NK-92 (cell line): Measurements from ENCODE around the gene GPC4.

Source experiments
- DNase-seq: peaks from one replicate; lab custom pipeline; 2025; ENCODE audit not compliant: unreplicated experiment; lab: John Stamatoyannopoulos, UW

GPC4 gene

DNA sequence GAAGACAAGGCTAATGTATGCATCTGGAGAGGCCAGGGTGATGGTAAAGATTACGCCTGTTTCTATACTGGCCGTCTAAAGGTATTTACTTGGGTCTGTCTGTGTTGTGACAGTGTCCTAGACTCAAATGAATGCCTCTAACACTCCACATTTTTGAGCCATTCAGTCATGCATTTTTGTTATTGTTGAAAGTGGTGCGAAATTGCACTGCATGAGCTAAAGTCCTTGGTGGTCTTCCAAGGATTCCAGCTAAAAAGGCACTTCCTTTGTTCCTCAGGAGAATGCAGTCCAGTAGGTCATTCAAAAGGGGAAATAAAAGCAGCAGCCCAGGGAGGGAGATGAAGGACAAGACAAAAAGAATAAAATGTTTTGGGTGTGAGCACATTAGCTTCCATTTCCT is 3.0 kb downstream of the GPC4 start:
- DNase-seq, result no peak

GRCh38 chrX:133410550-133410949 is 4.7 kb downstream of the GPC4 start:
- DNase-seq, result no peak

DNA sequence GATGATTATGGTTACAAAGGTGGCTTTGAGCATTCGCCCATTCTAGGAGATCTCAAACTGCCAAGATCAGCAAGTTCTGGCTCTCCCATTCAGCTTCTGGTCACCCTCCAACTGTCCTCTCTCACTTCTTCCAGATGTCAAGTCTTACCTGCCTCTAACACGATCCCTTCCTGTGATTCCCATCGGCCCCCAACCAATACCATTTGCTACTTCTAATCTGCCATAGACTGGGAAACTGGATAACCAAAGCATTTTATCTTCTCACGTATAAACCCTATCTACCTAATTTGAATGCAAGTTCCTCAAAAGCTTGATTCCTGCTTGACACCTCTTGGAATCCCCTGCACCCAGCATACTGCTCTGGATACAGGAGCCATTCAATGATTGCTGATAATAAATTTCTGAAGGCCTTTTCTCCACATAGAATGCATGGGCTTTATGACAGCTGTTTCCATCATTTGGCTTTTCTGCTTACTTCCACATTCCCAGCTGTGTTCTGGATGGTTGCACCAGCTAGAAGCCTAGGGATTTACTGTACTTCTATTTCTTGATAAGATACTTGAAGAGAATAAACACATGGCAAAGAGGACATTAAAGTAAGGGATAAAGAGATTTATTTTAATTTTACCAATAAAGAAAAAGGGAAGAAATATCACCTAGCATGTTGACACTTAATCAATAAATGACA is 9.6 kb downstream of the GPC4 start:
- DNase-seq, result no peak

- no peak for DNase-seq
Measured at GRCh38 chrX:133403984-133404383, 11.3 kb downstream of the GPC4 start.

GRCh38 chrX:133402830-133403625 is 12.3 kb downstream of the GPC4 start:
- no peak for DNase-seq

- DNase-seq, result no peak
Measured at GRCh38 chrX:133402042-133402453, 13.2 kb downstream of the GPC4 start.

DNA sequence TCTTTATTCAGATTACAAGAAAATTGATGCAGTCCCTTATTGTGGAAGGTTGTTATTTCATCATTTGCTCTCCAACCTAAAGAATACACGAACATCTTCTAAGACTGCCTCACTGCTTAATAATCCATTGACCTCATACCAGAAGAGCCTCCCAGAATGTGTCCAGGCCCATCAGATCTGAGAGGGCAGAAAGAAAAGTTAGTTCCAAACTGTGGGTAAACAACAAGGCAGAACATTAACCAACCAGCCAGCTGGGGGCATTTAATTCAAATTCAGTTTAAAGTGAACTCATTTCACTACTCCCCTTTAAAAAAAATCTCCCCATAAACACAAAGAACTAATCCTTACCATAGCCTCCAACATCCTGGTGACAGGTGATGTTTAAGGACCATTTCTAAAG is 13.8 kb downstream of the GPC4 start:
- DNase-seq, result no peak

GRCh38 chrX:133399411-133399810 is 15.9 kb downstream of the GPC4 start:
- no peak for DNase-seq

DNA sequence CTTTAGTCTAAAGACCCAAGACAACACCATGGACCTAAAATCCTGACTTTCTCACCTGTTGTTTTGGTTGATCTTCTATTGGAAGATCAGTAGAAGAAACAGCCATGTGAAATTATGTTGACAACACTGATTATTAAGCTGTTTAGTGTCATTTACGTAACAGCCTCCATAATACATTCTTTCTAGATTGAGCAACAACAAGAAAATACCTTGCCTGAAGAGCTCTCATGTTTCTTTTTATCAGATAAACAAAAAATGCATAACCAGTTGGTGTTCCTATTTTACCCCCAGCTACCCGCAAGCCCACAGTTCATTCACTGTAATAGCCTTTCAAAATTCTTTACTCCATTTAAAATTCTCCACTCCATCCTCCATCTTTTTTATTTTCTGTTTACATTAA is 20.5 kb downstream of the GPC4 start:
- no peak for DNase-seq

DNA sequence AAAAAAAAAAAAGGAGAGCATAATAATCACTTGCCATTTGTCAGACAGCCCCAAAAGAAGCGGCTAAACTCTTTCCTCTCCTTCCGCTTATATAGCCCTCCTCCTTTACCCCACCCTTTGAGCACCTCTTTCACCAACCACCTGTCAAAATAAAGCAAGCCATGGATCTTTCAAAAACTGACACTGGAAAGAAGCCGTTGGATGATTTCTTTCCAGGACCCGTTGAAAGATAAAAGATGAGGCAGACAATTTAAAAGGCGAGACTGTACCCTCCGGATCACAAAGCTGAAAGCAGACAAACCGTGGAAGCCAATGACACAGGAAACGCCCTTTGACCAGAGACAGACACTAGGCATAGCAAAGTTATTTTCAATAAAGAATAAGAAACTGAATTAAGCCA is 22.6 kb downstream of the GPC4 start:
- no peak for DNase-seq

- no peak for DNase-seq
Measured at GRCh38 chrX:133391111-133391510, 24.2 kb downstream of the GPC4 start.

DNA sequence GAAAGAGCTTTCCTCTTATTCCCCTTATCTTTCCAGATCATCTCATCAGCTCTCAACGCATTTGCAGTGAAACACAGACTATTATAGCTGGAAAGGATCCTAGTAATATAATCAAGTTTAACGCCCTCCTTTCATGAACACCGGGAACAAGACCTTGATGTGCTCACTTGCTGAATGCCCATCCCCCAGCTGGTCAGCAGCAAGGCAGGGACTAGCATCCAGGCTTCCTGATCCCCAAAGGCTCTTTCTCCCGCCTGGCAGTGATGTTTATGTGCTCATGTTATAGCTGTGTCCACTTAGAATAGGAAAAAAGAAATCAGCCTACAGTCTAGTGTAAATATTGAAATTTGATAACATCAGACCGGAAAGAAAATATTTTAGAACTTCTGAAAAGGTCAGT is 24.6 kb downstream of the GPC4 start:
- DNase-seq, result no peak

DNA sequence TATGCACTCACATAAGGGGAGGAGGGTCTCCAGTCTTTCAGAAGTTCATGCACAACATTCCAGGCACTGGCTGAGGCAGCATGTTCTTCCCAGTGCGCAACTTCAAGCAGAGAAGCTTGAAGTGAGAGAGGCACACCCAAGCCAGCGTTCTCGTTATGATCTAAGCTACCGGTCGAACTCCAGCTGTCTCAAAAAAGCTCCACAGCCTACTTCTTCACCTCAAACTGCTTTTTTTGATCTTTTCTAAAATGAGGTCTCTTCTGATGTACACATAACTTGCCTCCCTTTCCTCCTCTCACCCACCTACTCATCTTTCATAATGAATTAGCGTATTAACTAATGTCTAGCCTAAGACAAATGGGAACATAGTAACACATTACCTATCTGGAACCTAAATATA is 25.3 kb downstream of the GPC4 start:
- DNase-seq, result no peak

- no peak for DNase-seq
Measured at GRCh38 chrX:133384454-133384853, 30.8 kb downstream of the GPC4 start.

- DNase-seq, result no peak
Measured at GRCh38 chrX:133380711-133381619, 34.3 kb downstream of the GPC4 start.

GRCh38 chrX:133376422-133376821 is 38.9 kb downstream of the GPC4 start:
- DNase-seq, result no peak

GRCh38 chrX:133375615-133376340 is 39.5 kb downstream of the GPC4 start:
- no peak for DNase-seq

- no peak for DNase-seq
Measured at GRCh38 chrX:133374874-133375387, 40.4 kb downstream of the GPC4 start.

DNA sequence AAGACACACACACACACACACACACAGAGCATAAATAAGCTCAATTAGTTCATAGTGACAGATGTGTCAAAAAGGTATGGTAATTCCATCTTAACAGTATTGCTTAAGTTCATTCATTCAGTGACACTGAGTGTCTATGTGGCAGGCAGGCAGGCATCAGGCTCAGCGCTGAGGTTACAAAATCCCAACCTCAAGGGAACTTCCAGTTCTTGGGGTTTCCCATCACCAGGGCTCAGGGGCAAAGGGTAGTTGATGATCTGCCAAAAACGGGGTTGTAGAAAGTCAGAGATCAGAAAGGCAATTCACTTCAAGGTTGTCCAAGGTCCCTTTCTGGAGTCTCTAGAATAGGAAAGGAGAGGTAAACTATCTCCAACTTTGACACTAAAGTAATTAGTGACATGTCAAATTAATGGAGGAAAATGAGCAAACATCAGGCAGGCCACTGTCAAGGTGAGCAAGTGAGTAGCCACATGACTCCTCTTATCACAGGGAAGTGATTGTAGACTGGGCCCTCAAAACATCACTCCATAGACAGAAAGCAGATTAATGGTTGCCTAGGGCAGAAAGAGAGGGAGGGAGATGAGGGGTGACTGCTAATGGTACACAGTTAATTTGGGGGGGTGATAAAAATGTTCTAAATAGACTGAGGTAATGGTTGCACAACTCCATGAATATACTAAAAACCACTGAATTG is 41.8 kb downstream of the GPC4 start:
- no peak for DNase-seq

DNA sequence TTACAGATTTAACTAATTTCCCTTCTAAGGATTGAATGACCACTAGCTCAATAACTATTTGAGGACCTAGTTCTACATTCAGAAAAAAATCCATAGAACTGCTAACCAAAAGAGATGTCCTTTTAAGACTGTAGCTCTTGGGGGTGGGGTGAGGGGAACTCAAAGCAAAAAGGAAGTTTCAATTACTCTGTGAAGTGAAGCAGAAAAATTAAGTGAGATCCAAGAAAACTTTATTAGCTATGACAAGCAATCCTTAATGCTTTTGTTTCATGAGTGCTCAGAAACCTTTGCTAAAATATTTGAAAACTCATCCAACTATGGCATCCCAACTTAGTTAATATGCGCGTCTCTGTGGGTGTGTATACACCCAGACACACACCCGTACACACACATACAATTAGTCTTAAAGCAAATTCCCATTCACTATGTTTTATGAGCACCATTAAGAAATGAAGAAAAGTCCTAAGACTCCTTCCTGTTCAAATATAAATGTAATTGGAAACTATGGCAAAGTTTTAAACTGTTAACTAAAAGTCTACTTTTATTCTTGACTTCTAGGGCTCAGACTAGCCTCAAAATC is 44.5 kb downstream of the GPC4 start:
- DNase-seq, result no peak
